CD14-positive monocyte (primary cell): ENCODE measurements around the gene SNX8. TPM values are rescaled to one million over a fixed set of nuclear protein-coding genes. Genes with fewer than 3 reads are reported as not detected.

Experiments used
- DNase-seq, 3 donors: peaks; one replicate each; pipeline ENCODE4 v3.0.0-alpha.2; 2011 to 2022
- H2AFZ ChIP-seq: 2 replicates; pipeline ENCODE4 v1.6.0; 2012; ENCODE audit warnings: mild to moderate bottlenecking, low read depth, low read length, inconsistent platforms; ENCODE audit not compliant: insufficient read depth, poor library complexity, severe bottlenecking
- H3K27ac ChIP-seq, 2 donors: 1 replicate in 1 of 2; 2 replicates in 1 of 2; pipeline ENCODE4 v1.5.1; 2012 to 2013; ENCODE audit warnings: low read length in 2 of 2, control low read depth in 1 of 2, inconsistent platforms in 1 of 2, low read depth in 1 of 2, mild to moderate bottlenecking in 1 of 2
- H3K27me3 ChIP-seq, 2 donors: one replicate each; pipeline versions ENCODE4 v1.6.0 to v1.6.1; 2011 to 2013; ENCODE audit warnings: low read length in 2 of 2; ENCODE audit not compliant: control insufficient read depth in 2 of 2, insufficient read depth in 2 of 2
- H3K36me3 ChIP-seq, 2 donors: replicated peaks in 1 of 2; 1 replicate in 1 of 2; 2 replicates in 1 of 2; pipeline versions ENCODE4 v1.5.1 to v1.6.1; 2012 to 2013; ENCODE audit warnings: low read length in 2 of 2, control low read depth in 1 of 2, inconsistent platforms in 1 of 2, mild to moderate bottlenecking in 1 of 2; ENCODE audit not compliant: insufficient read depth in 2 of 2, control insufficient read depth in 1 of 2
- H3K4me1 ChIP-seq, 2 donors: 1 replicate in 1 of 2; 2 replicates in 1 of 2; pipeline versions ENCODE4 v1.5.1 to v1.6.1; 2012 to 2013; ENCODE audit warnings: low read length in 2 of 2, control low read depth in 1 of 2, inconsistent platforms in 1 of 2, mild to moderate bottlenecking in 1 of 2, moderate library complexity in 1 of 2; ENCODE audit not compliant: insufficient read depth in 2 of 2, control insufficient read depth in 1 of 2
- H3K4me2 ChIP-seq: replicated peaks from 2 replicates; pipeline ENCODE3; 2012; ENCODE audit warnings: low read length, moderate library complexity, mild to moderate bottlenecking; ENCODE audit not compliant: poor library complexity, severe bottlenecking; ENCODE audit errors: extremely low read depth
- H3K4me3 ChIP-seq, 3 experiments: fragments of 200-600 bp in 1 of 3; sonication (generic) in 1 of 3; replicated peaks in 1 of 3; 1 replicate in 2 of 3; 2 replicates in 1 of 3; pipeline ENCODE4 v1.5.1; 2011 to 2013; ENCODE audit warnings: low read length in 3 of 3, mild to moderate bottlenecking in 3 of 3, control low read depth in 2 of 3, low read depth in 2 of 3, inconsistent platforms in 1 of 3, moderate library complexity in 1 of 3
- H3K79me2 ChIP-seq: 2 replicates; pipeline ENCODE4 v1.6.0; 2012; ENCODE audit warnings: mild to moderate bottlenecking, control low read depth, inconsistent platforms, low read length, moderate library complexity; ENCODE audit not compliant: insufficient read depth
- H3K9ac ChIP-seq: 2 replicates; pipeline ENCODE4 v1.6.0; 2017; ENCODE audit warnings: low read length, mild to moderate bottlenecking; ENCODE audit not compliant: insufficient read depth, poor library complexity, severe bottlenecking
- H3K9me3 ChIP-seq, 2 donors: replicated peaks in 1 of 2; 1 replicate in 1 of 2; 2 replicates in 1 of 2; pipeline versions ENCODE4 v1.5.1 to v1.6.1; 2012 to 2013; ENCODE audit warnings: low read length in 2 of 2, control low read depth in 1 of 2; ENCODE audit not compliant: control insufficient read depth in 1 of 2, insufficient read depth in 1 of 2
- H4K20me1 ChIP-seq: 2 replicates; pipeline ENCODE4 v1.6.0; 2012; ENCODE audit warnings: mild to moderate bottlenecking, low read length, control low read depth, moderate library complexity; ENCODE audit not compliant: insufficient read depth
- H3K27ac Mint-ChIP-seq, 7 donors: one replicate each; pipeline ENCODE4 v1.8.0; 2020; ENCODE audit warnings: mild to moderate bottlenecking in 7 of 7, mixed read lengths in 7 of 7, moderate library complexity in 6 of 7, inconsistent platforms in 2 of 7
- H3K27me3 Mint-ChIP-seq, 3 donors: one replicate each; pipeline ENCODE4 v1.8.0; 2021 to 2022; ENCODE audit warnings: low read depth in 3 of 3, mild to moderate bottlenecking in 3 of 3, mixed read lengths in 3 of 3, moderate library complexity in 3 of 3, inconsistent platforms in 1 of 3
- H3K36me3 Mint-ChIP-seq, 2 donors: one replicate each; pipeline ENCODE4 v1.8.0; 2020; ENCODE audit warnings: mixed read lengths in 2 of 2, inconsistent platforms in 1 of 2, mild to moderate bottlenecking in 1 of 2
- H3K4me1 Mint-ChIP-seq: one replicate; pipeline ENCODE4 v1.8.0; 2020; ENCODE audit warnings: mild to moderate bottlenecking, mixed read lengths
- H3K4me3 Mint-ChIP-seq, 2 donors: one replicate each; pipeline ENCODE4 v1.8.0; 2020; ENCODE audit warnings: mild to moderate bottlenecking in 2 of 2, mixed read lengths in 2 of 2, moderate library complexity in 1 of 2
- H3K9me3 Mint-ChIP-seq, 7 donors: one replicate each; pipeline ENCODE4 v1.8.0; 2020 to 2022; ENCODE audit warnings: mixed read lengths in 7 of 7, mild to moderate bottlenecking in 6 of 7, moderate library complexity in 6 of 7, inconsistent platforms in 2 of 7
- WGBS: methylation state at CpG from one replicate; pipeline ENCODE4 v1.1.5; 2013; ENCODE audit warnings: missing lambda C conversion rate; ENCODE audit not compliant: insufficient coverage; 5-methylcytosine and 5-hydroxymethylcytosine counted together
- intact Hi-C, 2 donors: fragments of 100-400 bp; cut with micrococcal nuclease; formaldehyde crosslinking; loops; one replicate each; pipeline versions ENCODE4 v1.15.0 to v1.15.1; 2023
- polyA plus RNA-seq, 3 donors: library from polyadenylated mRNA; depleted of rRNA in 1 of 3; unstranded in 2 of 3; stranded (reverse) in 1 of 3; fragments of 300-500 nt in 2 of 3; fragments of >200 nt in 1 of 3; fragmentation: Illumina TruSeq in 2 of 3; gene quantifications; 1 replicate in 2 of 3; 2 replicates in 1 of 3; pipeline ENCODE4 v1.2.3, GENCODE V29; 2012 to 2021
- TF ChIP-seq, protein P1 (sequence below): fragments of 200-600 bp; IDR thresholded peaks from one replicate; pipeline ENCODE4 v1.8.0; 2022; ENCODE audit warnings: antibody characterized with exemption, mild to moderate bottlenecking

The SNX8 gene
- polyA plus RNA-seq, 3 donors = 15.4 to 43.7 (median 41.9) TPM

DNA sequence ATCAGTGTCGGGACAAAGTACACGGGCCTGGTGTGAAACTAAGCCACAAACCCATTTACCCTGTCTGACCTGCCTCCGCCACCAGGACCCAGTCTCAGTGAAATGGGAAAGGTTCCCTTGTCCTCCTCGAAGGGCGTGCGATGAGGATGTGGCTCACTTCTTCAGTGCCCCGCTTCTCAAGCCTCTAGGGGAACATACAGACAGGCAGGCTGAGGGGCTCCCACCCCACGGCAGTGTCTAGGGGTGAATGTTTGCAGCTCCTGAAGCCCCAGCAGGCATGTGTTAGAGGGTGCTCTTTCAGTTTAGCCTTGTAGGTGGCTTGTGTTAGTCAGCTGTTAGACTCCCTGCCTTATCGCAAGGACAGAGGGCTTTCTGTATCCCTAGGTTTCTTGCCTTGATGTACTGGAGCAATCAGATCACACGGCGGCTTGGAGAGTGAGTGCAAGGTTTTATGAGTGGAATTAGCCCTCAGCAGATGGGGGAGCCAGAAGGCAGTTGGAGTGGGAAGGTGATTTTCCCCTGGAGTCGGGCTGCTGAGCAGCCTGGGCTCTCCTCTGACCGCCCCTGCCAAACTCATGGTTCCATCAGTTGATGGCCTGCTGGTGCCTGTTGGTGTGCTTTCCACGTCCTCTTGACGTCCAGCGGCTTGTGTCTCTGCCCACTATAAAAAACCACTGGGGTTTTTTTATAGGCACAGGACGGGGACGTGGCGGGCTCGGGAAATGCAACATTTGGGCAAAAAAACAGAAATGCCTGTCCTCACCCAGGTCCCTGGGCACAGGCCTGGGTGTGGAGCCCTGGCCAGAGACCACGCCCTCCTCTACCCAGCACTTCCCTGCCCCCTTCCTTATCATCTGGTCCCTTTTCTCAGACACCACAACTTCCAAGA, 71.5 kb downstream of the SNX8 start:
- intact Hi-C loops = loop anchor here (1.0 to 5.0 kb wide), 2 partner anchors 10 to 70 kb away; partner anchors contain the start of genes SNX8 (in 2 of the 2) and MAD1L1 (in 1 of the 2)
- DNase-seq = peak in 1 of 3 donors; percentile 26
- Histone ChIP-seq H3K4me2 (peak overlapping the region; percentile 90), H3K4me3 (peak overlapping the region; percentile 77 to 93 (median 86)), H2AFZ (peak overlapping the region; percentile 88), H3K27ac (peak overlapping the region; percentile 37 to 82), H3K9me3 (no peaks in the 10 kb centered on the region), H3K4me1 (peaks cover 68 to 72% of the 10 kb centered on the region in 2 donors), H3K36me3 (peaks cover 12 to 17% of the 10 kb centered on the region in 2 donors), H3K27me3 (no peaks in the 10 kb centered on the region), H4K20me1 (peaks cover 4% of the 10 kb centered on the region), H3K9ac (peak overlapping the region; percentile 91), H3K79me2 (peaks cover 52% of the 10 kb centered on the region)
- Mint-ChIP-seq H3K4me3 (peak overlapping the region; percentile 91 to 92), H3K36me3 (peaks cover 16 to 30% of the 10 kb centered on the region in 2 donors), H3K4me1 (peaks cover 69% of the 10 kb centered on the region), H3K9me3 (peaks cover 0 to 3% (median 0%) of the 10 kb centered on the region in 7 donors), H3K27me3 (peaks cover 0 to 3% (median 0%) of the 10 kb centered on the region in 3 donors), H3K27ac (peak overlapping the region; percentile 79 to 95 (median 90))
- WGBS = 32% methylated on average over 19 of the region's 21 CpGs
- TF ChIP-seq, protein P1, sequence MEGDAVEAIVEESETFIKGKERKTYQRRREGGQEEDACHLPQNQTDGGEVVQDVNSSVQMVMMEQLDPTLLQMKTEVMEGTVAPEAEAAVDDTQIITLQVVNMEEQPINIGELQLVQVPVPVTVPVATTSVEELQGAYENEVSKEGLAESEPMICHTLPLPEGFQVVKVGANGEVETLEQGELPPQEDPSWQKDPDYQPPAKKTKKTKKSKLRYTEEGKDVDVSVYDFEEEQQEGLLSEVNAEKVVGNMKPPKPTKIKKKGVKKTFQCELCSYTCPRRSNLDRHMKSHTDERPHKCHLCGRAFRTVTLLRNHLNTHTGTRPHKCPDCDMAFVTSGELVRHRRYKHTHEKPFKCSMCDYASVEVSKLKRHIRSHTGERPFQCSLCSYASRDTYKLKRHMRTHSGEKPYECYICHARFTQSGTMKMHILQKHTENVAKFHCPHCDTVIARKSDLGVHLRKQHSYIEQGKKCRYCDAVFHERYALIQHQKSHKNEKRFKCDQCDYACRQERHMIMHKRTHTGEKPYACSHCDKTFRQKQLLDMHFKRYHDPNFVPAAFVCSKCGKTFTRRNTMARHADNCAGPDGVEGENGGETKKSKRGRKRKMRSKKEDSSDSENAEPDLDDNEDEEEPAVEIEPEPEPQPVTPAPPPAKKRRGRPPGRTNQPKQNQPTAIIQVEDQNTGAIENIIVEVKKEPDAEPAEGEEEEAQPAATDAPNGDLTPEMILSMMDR = no peak
